HEK293T (cell line): ENCODE measurements around the gene INPP1.
"Not testable (repeated sequence)": the region's sequence is repeated elsewhere in the genome, so short reads cannot be mapped to it uniquely, and the experiment has no call there.

Source experiments
- ARNT ChIP-seq: fragments of 450-650 bp; IDR thresholded peaks from 2 replicates; pipeline ENCODE4 v1.6.1; 2017; ENCODE audit warnings: mild to moderate bottlenecking
- BHLHE40 ChIP-seq: fragments of 450-650 bp; IDR thresholded peaks from 2 replicates; pipeline ENCODE4 v1.6.1; 2016; ENCODE audit warnings: mild to moderate bottlenecking, moderate library complexity, borderline replicate concordance
- CTBP1 ChIP-seq: fragments of 450-650 bp; IDR thresholded peaks from 2 replicates; pipeline ENCODE4 v1.6.1; 2016; ENCODE audit warnings: borderline replicate concordance
- ELF4 ChIP-seq: fragments of 450-650 bp; IDR thresholded peaks from 2 replicates; pipeline ENCODE4 v1.6.1; 2017; ENCODE audit warnings: antibody characterized with exemption
- FOXA1 ChIP-seq: fragments of 450-650 bp; IDR thresholded peaks from 2 replicates; pipeline ENCODE4 v1.6.1; 2016; ENCODE audit warnings: mild to moderate bottlenecking
- FOXK2 ChIP-seq: fragments of 450-650 bp; IDR thresholded peaks from 2 replicates; pipeline ENCODE4 v1.6.1; 2016; ENCODE audit warnings: mild to moderate bottlenecking
- FOXM1 ChIP-seq: fragments of 450-650 bp; IDR thresholded peaks from 2 replicates; pipeline ENCODE4 v1.6.1; 2017; ENCODE audit warnings: mild to moderate bottlenecking, borderline replicate concordance
- HDGF ChIP-seq: fragments of 450-650 bp; IDR thresholded peaks from 2 replicates; pipeline ENCODE4 v1.6.1; 2017; ENCODE audit warnings: antibody characterized with exemption, borderline replicate concordance
- L3MBTL2 ChIP-seq: fragments of 450-650 bp; conservative IDR thresholded peaks from 2 replicates; pipeline ENCODE4 v1.6.1; 2016; ENCODE audit warnings: mild to moderate bottlenecking
- SP1 ChIP-seq: fragments of 450-650 bp; IDR thresholded peaks from 2 replicates; pipeline ENCODE4 v1.6.1; 2017
- SUZ12 ChIP-seq: fragments of 450-650 bp; IDR thresholded peaks from 2 replicates; pipeline ENCODE4 v1.6.1; 2016; ENCODE audit warnings: mild to moderate bottlenecking
- TARDBP ChIP-seq: fragments of 450-650 bp; IDR thresholded peaks from 2 replicates; pipeline ENCODE4 v1.6.1; 2016
- ZNF384 ChIP-seq: fragments of 450-650 bp; IDR thresholded peaks from 2 replicates; pipeline ENCODE4 v1.6.1; 2016
- TF ChIP-seq, protein P1 (sequence below): fragments of 450-650 bp; IDR thresholded peaks from 2 replicates; pipeline ENCODE4 v1.6.1; 2016

DNA sequence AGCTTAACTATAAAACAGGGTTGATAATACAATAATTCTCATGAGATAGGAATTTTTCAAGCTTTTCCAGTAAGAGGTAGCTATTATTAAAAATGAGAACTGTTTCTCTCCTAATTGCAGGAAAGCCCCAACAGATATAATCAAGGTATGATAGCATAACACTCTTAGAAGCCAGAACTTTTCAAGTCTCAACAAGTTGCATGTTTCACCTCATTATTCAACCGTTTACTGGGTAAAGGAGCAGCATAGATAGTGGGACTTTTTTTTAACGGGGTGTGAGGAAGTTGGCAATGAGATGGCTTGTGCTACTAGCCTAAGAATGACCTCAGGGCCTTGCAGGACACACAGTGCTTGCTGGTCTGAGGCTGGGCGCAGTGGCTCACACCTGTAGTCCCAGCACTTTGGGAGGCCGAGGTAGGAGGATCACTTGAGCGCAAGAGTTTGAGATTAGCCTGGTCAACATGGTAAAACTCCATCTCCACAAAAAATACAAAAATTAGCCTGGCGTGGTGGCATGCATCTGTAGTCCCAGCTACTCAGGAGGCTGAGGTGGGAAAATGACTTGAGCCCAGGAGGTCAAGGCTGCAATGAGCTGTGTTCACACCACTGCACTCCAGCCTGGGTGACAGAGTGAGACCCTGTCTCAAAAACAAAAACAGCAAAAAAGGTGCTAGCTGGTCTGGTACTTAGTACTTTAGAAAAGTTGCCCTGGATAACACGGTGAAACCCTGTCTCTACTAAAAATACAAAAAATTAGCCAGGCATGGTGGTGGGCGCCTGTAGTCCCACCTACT is 15.5 kb downstream of the INPP1 start:
- not testable (repeated sequence) for TF ChIP-seq TARDBP, CTBP1, BHLHE40, HDGF, FOXA1, ZNF384, FOXK2, L3MBTL2, SUZ12, FOXM1, ELF4, SP1, ARNT
- TF ChIP-seq, protein P1, sequence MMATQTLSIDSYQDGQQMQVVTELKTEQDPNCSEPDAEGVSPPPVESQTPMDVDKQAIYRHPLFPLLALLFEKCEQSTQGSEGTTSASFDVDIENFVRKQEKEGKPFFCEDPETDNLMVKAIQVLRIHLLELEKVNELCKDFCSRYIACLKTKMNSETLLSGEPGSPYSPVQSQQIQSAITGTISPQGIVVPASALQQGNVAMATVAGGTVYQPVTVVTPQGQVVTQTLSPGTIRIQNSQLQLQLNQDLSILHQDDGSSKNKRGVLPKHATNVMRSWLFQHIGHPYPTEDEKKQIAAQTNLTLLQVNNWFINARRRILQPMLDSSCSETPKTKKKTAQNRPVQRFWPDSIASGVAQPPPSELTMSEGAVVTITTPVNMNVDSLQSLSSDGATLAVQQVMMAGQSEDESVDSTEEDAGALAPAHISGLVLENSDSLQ, result not testable (repeated sequence)
